ENCODE data around the gene SLC5A5.

The SLC5A5 gene

GRCh38 chr19:17847538-17848366 lies 24.0 kb upstream of the SLC5A5 start, which contains the start of gene JAK3:
TSS of gene JAK3 (minus strand) at chr19:17847982. CDS start at chr19:17844417, 3,565 bp downstream.
- DNase-seq (ENCODE audit: low read depth): no peak

- no peak for DNase-seq (ENCODE audit: low read depth)
Measured at GRCh38 chr19:17848595-17849292, 23.0 kb upstream of the SLC5A5 start.

DNA sequence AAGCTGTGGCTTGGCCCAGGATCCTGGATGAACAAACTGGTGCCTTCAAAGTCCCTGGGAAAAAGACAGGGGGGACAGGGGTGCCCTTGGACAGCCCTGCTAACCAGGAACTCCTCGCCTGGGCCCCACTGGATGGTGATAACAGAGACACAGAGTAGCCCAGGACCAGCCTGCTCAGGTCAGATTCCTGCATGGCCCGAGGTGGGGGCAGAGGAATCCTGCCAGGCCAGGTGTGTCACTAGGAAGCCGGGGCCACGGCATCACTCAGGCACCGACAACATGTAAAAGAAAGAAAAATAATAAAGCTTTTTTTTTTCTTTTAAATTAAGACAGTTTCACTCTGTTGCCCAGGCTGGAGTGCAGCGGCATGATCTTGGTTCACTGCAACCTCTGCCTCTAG lies 17.7 kb upstream of the SLC5A5 start:
- DNase-seq (ENCODE audit: low read depth): no peak

DNA sequence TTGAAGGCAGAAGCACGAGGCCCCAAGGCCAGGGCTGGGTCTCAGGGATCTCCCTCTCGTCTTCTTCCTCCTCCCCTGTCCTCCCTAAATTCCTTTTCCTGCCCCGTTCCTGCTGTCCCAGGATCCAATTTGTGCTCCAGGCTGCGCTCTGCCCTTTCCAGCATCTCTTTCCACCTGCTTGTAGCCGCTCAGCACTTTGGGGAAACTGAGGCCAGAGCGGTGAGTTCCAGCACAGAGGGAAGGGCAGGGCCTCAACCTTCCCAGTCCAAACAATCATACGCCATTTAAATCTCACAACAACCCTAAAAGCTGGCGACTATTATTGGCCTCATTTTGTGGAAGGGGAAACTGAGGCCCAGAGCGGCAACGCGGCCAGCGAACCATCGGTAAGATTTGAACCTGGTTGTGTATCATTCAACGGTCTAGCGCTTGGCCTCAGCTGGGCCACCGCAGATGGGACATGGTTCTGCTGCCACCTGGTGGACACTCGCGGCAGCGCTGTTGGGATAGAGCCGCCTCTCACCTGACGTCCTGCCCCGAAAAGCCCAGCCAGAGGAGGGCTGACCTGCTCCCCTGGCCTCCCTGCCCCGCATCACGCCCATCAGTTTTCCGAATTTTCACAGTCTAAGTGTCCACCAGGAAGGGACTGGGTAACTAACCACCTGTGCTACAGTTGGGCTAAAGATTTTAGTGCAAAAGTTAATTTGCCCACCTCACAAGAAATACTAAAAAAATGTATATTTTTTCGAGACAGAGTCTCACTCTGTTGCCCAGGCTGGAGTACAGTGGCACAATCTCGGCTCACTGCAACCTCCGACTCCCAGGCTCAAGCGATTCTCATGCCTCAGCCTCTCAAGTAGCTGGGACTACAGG lies 16.2 kb upstream of the SLC5A5 start:
- DNase-seq (ENCODE audit: low read depth): no peak

GRCh38 chr19:17859533-17860330 lies 12.0 kb upstream of the SLC5A5 start, which contains the start of gene RPL18A:
TSS of gene RPL18A (plus strand) at chr19:17859910. CDS start at chr19:17859957, 47 bp downstream.
- peak; percentile 98 for DNase-seq (ENCODE audit: low read depth)

DNA sequence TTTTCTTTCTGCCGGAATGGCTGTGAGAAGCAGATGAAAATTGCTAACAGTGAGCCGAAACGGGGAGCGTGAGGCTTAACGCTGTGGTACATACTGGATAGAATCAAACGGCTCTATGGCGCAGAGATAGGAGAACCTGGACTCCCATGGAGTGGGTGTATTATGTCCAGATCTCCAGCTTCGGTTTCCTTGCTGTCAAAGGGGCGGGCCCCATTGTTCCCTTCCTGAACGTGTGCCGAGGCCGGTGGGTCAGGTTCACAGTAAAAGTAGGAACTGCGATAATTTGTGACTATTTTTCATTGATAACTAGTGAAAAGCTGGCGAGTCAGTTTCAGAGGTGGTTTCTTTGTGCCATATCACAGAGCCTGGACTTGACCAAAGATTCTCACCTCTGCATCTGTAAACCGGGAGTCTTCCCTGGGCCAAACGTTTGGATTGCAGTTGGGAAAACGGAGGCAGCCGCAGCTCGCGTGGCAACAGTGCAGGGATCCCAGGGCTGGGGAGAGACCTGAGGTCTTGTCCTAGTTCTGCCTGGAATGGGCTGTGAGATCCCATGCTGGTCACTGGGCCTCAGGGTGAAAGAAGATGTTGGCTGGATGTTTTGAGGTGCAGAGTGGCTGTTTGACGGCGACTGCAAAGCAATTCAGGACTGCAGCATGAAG lies 11.3 kb upstream of the SLC5A5 start:
- no peak for DNase-seq (ENCODE audit: low read depth)

- DNase-seq (ENCODE audit: low read depth): no peak
Measured at GRCh38 chr19:17860993-17861360, 10.8 kb upstream of the SLC5A5 start.

GRCh38 chr19:17861542-17862402 lies 10.0 kb upstream of the SLC5A5 start:
- DNase-seq (ENCODE audit: low read depth): no peak

DNA sequence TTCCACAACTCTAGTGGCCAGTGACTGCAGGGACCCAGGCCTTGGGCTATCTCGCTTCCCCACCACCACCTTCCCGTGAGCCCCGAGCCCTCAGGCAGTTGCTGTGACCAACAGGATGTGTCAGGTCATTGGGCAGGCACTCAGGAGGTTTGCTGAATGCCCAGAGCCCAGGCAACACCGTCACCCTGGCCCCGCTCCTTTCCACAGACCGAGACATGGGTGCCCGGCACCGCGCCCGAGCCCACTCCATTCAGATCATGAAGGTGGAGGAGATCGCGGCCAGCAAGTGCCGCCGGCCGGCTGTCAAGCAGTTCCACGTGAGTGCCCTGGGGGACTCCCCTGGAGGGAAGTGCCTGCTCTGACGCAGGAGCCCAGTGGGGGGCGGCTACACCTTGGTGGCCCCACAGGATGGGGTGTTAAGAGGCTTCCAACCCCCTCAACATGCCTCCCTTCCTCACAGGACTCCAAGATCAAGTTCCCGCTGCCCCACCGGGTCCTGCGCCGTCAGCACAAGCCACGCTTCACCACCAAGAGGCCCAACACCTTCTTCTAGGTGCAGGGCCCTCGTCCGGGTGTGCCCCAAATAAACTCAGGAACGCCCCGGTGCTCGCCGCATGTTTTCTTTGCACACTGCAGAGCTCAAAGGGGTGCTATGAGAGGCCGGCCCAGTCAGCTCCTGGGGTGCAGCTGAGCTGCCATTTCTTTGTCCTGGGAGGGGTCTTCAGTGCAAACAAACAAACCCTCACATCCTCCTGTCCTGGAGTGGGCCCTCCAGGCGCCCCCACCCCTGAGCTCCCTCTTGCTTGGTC lies 8.8 kb upstream of the SLC5A5 start:
- DNase-seq (ENCODE audit: low read depth): no peak

DNA sequence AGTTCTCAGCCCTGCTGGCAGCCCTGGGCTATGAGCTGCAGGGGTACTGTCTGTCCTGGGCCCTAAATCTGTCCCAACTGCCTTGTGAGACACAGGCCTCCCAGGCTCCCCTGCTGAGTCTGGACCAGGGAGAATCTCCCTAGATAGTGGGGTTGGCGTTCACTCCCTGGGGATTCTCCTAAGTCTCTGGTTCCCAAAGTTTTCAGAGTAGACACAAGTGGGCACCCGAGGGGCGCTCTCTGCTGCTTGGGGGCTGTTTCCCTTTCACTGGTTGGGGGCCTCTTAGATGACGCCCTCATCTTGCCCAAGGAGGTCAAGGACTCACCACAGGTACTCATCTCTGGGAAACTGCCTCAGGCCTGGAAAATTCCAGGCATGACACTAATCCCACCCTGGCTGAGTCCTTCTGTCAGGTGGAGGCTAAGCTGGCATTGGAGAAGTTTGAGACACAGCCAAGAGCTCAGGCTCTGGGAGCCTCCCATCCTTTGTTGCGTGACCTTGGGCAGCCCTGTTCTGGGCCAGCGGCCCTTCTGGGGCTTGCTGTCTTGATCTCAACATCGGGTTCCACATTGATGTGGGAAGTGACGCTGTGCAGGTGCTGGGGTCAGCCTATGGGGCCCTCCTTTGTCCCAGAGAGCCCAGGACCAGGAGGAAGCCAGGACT lies 8.1 kb upstream of the SLC5A5 start:
- DNase-seq (ENCODE audit: low read depth): no peak

GRCh38 chr19:17865364-17866311 lies 6.1 kb upstream of the SLC5A5 start:
- DNase-seq (ENCODE audit: low read depth): no peak

DNA sequence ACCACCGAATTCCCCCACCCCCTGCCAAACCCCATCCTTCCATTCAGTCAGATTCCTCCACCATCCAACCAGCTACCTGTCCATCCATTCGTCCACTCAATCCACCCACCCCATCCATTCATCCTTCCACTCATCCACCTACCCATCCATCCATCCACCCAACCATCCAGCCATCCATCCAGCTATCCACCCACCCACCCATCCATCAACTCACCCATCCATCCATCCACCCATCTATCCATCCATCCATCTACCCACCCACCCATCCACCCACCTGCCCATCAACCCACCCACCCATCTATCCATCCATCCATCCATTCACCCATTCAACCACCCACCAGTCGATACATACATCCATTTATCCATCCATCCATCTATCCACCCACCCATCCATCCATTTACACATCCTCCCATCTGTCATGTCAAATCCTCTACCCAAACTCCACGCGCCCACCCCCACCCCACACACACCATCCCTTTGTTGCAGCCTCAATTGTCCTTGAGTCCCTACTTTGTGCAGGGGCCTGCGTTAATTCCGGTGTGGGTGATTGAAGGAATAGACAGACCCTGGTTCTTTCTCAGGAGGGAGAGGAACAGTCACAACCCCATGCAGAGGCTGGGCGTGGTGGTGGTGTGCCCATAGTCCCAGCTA lies 5.3 kb upstream of the SLC5A5 start:
- DNase-seq (ENCODE audit: low read depth): no peak

- DNase-seq (ENCODE audit: low read depth): no peak
Measured at GRCh38 chr19:17866964-17867486, 4.7 kb upstream of the SLC5A5 start.

- no peak for DNase-seq (ENCODE audit: low read depth)
Measured at GRCh38 chr19:17868669-17869068, 3.1 kb upstream of the SLC5A5 start.

GRCh38 chr19:17869114-17869608 lies 2.6 kb upstream of the SLC5A5 start:
- DNase-seq (ENCODE audit: low read depth): no peak
